GM19025 (cell line): ENCODE results near the gene ZNF438.
"Not testable (repeated sequence)": the region's sequence is repeated elsewhere in the genome, so short reads cannot be mapped to it uniquely, and the experiment has no call there.

Experiments used
- ATAC-seq: cut with Tn5 transposase; IDR thresholded peaks from one replicate; pipeline ENCODE4 v1.9.1; 2021; ENCODE audit warnings: mild to moderate bottlenecking, low read depth, moderate library complexity; ENCODE audit not compliant: unreplicated experiment

The ZNF438 gene

DNA sequence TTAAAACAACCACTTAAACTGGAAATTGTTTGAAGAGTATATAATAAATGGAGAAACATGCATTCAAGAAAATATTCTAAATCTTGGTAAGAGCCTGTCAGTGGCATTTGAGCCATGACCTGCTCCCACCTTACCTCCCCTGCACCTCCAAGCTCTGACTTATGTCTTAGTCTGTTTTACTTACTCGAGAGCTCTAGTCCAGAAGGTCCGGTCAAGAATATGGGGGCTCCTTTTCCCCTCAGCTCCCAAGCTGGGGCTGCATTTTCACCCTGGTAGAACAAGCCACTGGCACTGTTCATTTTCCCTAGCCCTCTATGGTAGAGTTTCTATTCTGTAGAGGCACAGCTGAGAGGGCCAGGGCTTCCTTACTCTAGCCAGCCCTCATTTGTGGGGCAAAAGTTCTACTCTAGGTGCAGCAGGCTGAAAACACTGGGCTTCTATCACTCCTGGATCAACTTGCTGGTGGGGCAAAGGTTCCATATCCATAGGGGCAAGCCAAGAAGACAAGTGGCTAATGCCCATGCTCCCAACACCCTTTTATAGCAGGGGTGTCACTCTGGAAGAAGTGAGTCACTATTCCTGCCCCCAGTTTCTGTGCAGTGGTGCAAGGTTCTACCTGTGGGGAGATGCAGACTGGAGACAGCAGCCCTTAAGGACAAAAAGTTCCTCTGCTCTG is 40.6 kb downstream of the ZNF438 start:
- no peak for ATAC-seq

DNA sequence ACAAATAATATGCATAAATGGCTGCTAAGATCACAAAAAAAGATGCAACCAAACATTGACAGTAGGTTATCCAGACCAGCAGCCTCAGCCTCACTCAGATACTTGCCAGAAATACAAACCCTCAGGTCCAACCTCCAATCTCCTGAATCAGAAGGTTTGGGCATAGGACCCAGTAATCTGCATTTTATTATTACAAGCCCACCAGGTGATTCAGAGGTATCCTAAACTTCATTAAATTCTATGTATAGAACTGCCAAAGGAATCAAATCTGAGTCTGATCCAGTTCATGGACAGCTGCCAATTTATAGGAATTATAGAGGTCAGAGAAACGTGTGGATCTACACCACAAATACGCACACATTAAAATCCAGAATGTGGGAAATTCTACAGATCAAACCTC is 41.3 kb downstream of the ZNF438 start:
- no peak for ATAC-seq

DNA sequence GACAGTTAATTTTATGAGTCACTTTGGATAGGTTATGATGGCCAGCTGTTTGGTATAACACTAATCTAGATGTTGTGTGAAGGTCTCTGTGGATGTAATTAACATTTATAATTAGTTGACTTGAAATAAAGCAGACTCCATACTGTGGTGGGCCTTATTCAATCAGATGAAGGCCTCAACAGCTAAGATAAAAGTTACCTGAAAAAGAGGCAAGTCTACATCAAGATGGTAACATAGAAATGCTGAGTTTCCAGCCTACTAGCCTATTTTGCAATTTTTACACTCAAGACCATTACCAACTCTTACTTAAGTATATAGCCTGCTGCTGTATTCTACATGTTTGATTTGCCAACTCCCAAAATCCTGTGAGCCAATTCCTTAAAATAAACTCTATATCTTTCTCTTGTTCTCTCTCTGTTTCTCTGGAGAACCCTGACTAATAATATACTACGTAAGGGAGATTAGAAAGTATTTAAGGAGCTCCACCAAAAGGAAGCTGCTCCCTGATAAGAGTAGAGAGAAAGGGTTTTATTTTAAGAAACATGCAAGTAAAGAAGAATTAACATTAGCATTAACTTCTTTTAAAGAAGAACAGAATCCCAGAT is 42.7 kb downstream of the ZNF438 start:
- no peak for ATAC-seq

DNA sequence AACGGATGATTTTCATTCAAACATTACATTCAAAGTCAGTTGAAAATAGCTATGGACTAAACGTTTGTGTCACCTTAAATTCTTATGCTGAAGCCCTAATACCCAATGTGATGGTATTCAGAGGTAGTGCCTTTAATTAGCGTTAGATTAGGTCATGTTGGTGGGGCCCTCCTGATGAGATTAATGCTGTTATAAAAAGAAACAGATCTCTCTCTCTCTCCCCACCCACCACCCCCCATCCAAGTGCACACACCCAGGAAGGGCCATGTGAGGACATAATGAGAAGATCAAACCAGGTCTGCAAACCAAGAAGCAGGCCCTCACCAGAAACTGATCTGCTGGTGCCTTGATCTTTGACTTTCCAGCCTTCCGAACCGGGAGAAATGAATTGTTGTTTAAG is 44.2 kb downstream of the ZNF438 start:
- ATAC-seq, result no peak

DNA sequence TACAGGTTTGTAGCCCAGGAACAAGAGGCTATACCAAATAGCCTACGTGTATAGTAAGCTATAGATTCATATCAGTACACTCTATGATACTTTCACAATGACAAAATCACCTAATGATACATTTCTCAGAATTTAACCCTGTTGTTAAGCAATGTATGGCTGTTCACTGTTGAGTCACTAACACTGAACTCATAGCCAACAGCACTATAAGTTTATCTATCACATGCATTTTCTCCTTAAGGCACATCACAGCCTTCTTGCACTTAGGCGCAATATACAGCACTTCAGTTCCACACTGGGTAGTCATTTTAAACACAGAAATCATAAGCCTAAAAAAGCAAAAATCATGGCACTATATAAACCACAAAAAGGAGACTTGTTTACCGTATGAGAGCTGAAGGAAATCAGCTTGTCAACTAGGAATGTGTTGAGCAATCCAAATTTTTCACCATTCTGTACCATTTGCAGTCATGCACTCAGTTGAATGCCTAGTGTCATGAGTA is 45.6 kb downstream of the ZNF438 start:
- ATAC-seq, result no peak

DNA sequence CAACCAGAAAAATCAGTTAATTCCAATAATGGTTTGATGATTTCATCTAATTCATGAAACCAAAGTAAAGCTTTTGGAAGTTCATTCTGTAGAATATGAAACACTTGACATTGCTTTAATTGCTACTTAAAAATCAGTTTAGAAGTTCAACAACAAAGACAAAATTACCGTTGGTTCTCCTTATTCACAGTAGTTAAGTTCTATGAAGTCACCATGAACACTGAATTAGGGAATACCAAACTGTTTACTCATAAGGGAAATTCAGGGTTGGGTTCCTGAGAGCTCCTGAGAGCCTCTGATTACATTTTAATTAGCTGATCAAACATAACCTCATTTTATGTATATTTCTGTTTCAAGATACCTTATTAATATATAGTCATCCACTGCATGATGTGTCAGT is 46.2 kb downstream of the ZNF438 start:
- ATAC-seq, result no peak

DNA sequence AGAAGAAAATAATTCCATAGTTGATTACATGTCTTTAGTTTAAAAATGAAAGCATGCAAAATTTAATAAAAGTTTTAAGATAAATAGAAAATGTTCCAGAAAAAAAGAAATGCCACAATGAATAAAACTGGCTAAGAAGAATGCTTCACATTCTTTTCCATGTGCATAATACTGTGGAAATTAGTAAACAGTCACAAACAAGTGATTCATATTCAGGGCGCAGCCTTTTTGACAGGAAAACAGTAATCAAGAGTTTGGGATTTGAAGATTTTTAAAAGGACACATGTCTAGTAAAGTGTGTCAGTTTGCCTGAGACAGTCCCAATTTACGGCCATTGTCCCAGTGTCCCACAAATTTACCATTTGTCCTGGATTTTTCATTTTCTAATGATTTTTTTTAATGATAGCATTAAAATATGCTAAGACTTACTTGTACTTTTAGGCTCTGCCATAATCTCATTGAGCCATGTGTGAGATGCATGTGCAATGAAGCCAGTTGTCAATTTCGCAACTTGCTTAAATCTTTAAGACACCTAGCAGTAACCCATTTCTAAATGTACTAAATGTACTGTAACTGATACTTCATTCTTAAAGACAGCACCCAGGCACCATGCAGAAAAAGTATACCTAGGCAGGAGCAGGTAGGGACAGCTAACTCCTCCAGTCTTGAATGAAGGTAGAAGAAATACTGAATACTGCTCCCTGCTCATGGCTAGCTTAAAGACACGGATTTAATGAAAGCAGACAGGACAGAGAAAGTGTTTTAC is 46.9 kb downstream of the ZNF438 start:
- ATAC-seq, result no peak

DNA sequence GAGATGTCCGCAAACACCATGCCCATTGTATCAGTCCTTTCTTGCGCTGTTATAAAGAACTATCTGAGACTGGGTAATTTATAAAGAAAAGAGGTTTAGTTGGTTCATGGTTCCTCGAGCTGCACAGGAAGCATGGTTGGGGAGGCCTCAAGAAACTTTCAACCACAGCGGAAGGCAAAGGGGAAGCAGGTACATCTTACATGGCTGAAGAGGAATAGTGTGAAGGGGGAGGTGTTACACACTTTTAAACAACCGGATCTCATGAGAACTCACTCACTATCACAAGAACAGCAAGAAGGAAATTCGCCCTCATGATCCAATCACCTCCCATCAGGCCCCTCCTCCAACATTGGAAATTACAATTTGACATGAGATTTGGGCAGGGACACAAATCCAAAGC is 48.5 kb downstream of the ZNF438 start:
- ATAC-seq, result not testable (repeated sequence)

DNA sequence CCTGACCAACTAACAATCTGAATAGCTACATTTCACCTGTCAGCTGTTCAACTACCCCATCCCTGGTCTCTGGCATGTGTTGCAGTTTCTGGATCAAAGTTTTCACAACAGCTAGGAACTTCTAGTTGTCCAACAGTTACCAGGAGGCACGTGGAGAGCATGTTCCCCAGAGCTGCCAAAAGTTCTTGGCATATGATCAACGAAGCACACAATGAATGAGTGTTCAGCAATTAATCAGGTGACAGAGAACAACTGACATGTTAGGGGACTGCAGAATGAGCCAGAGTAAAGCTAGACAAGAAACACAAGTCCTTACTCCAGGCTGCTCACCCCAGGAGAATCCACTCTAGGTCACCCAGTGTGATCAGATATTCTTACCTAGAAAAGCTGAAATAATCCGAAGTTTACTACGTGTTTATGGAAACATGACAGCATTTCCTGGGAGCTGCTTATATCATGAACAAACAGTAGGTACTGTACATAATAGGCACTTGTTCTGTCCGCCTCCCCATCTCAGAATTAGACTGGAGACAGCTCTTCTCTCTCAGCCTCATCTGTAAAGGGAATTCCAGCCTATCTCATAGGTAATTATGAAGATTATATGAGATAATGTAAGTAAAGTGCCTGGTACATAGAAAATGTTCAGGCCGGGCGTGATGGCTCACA is 50.6 kb downstream of the ZNF438 start:
- no peak for ATAC-seq

DNA sequence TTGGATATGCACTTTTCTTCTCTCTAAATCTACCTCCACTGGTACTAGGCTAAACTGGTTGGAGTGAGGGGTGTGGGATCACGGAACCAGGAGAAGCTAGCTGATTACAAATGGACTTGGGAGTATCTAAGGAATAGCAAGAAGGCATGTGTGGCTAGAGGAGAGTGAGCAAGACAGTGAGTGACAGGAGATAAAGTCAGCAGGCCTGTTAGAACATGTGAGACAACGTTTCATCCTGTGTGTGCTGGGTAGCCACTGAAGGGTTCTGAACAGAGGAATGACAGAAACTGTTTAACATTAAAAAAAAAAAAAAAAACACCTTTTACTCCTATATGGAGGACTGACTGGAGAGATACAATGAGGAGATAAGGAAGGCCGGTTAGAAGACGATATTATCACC is 51.7 kb downstream of the ZNF438 start:
- no peak for ATAC-seq

DNA sequence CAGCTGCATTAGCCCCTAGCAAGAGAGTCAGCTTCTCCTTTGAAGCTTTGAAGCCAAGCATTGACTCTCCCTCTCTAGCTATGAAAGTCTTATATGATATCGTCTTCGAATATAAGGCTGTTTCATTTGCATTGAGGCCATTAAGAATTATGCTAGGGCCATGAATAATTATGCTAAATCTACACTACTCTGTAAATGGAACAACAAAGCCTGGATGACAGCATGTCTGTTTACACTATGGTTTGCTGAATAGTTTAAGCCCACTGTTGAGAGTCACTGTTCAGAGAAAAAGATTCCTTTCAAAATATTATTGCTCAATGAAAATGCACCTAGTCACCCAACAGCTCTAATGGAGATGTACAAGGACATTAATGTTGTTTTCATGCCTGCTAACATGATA is 52.8 kb downstream of the ZNF438 start:
- no peak for ATAC-seq

DNA sequence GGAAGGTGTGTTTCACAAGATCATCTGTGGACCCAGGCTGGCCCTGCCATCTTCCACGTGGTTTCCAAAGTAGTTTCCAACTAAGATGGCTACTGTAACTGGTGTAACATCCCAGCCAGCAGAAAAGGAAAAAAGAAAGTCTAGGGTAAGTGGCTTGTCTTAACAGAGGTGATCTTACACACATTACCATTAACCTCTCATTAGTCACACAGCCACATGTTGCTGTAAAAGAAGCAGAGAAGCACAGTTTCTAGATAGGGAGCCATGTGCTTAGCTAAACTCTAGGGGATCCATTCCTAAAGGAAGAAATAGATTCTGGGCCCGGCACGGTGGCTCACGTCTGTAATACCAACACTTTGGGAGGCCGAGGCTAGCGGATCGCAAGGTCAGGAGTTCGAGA is 54.3 kb downstream of the ZNF438 start:
- no peak for ATAC-seq

DNA sequence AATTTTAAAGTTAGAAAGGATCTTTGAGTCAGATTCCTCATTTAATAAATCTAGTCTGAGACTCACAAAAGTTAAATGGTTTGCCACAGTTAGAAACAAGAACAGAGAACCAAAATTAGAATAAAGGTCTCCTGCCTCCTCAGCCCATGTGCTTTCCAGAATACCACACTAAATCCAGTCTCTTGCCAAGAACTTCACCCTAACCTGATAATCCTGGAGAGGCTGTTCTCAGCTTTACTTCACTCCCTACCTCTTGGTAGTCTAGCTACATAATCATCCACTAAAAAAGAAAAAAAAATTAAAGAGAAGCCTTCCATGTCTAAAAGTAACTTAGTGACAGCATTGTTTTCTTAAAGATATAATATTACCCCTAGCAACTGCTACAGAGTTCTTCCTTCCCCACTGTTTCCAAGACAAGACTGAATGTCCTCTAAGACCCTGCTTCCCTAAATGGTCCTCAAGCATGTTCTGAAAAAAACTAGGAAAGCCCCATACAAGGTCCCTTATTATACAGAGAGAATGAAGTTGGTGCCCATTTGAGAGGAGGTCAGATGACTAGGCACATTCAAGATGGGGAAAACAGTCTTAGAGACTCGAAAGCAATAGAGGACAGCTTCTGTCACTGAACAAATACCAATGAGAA is 56.8 kb downstream of the ZNF438 start:
- ATAC-seq, result no peak

DNA sequence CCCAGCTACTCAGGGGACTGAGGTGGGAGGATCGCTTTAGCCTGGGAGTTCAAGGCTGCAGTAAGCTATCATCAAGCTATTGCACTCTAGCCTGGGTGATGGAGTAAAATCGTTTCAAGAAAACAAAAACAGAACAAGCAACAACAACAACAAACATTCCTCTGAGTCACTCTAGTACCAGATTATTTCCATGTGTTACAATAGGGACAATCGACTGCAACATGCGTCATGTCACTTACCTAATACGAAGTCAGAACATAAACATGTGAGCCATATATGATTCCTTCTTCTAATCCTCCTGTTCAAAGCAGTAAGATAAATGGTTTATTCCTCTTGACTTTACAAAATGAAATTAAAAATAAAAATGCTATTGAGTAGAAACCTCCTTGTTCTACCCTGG is 57.3 kb downstream of the ZNF438 start:
- no peak for ATAC-seq

DNA sequence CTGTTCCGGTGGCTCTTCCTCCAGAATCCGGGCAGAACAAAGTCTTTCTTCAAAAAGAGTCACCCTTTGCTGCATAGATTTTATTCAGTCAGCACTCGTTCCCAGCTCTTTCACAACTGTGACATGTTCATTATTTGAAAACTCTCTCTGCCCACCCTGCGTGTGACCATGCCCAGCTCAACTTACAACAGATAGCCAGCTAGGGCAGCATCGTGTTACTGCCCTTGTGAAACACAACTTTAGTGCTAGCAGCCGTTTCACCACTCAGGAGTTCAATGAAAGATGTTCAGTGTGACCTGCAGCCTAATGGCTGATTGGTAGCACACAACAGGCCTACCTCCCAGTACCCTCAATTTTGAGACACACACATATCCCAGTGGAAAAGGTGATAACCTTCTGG is 57.9 kb downstream of the ZNF438 start:
- no peak for ATAC-seq

DNA sequence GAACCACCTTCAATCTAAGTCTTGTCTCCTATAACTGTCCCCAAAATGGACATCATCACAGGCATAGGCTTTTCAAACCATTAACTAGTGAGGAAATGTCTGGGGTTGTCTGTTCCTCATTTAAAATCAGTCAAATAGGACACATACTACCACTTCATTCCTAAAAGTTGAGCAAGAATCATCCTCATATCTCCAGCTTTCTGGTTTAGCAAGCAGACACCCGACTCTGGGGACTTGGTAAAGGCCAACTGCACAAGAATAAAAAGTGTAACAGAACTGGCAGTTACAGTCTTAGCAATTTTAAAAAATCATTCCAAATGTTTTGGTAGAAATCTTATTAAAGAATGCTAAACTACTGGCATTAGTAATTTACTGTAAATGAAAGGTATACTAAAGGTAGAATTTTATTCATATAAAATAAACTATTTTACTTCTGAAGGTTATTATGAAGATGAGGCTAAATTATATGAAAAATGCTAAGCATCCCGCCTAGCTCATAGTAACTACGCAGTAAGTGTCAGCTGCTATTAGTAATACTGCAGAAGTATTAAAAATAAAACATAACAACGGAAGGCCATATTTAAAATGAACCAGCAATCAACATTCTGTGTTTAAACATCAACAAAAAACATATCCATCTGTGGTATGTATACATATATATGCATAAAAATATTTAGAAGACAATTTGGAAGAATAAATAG is 60.8 kb downstream of the ZNF438 start:
- ATAC-seq, result no peak

DNA sequence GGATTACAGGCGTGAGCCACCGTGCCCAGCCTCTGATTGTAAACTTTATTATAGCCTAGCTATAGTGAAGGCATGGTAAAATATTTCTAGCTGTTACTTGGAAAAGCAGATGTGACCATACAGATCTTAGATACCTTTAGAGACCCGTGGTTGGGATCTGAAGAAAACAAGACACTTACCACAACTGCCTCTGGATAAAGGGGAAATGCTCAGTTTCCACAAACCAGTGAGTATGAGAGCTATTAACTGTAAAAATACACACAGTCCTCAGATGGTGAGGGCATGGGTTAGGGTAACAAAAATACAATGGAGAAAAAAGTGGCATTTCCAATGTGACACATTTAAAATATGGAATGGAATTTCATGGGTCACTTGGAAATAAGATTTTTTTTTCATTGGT is 63.0 kb downstream of the ZNF438 start:
- ATAC-seq, result no peak

DNA sequence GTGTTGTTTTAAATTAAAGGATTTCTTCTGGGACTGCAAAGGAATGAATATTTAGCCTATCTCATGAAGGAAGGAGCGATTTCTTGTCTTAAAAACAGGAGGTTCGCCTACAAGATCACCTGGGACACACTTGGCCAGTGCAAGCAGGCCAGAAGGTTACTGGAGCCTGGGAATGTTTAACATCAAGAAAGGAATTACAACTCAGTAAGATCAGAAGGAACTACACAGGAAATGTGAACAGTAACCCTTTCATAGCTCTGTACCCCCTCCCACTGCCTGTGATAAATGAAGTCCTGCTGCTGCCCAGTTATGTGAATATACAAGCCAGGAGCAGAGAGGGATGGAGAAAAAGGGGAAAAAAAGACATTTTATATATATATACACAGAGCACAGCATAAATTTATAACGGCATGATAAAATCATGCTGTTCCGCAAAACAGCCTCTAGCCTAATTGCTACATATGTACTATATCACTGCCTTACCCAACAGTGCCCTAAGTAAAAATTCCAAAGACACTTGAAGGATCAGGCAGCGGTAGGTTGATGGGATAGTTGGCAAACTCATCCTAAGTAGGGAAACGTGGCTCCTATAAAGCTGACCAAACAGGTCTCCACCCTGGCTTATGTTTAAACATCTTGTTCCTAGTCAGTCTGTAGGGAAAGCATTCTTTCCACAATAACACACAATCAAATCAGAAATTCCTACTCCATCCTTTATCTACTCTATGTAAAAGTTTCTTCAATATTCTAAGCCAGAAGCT is 63.8 kb downstream of the ZNF438 start:
- no peak for ATAC-seq
